Fibroblast of lung (primary cell): Measurements from ENCODE around the gene MCM6. TPM values are rescaled to one million over a fixed set of nuclear protein-coding genes. Genes with fewer than 3 reads are reported as not detected.
A peak's percentile ranks its signal among the peaks of the same experiment; 100 is the strongest.

Source experiments
- DNase-seq, 2 donors: peaks; one replicate each; pipeline versions ENCODE4 v3.0.0 to v3.0.0-alpha.2; 2010; ENCODE audit warnings: low read depth in 2 of 2
- H2AFZ ChIP-seq: 2 replicates; pipeline ENCODE4 v1.5.1; 2012; ENCODE audit warnings: low read length, control low read depth, inconsistent platforms
- H3K27ac ChIP-seq: 2 replicates; pipeline ENCODE4 v1.5.1; 2011; ENCODE audit warnings: low read length, control low read depth; ENCODE audit not compliant: insufficient read depth
- H3K27me3 ChIP-seq: 2 replicates; pipeline ENCODE4 v1.5.1; 2011; ENCODE audit warnings: mild to moderate bottlenecking, low read length; ENCODE audit not compliant: control insufficient read depth, insufficient read depth
- H3K36me3 ChIP-seq: 2 replicates; pipeline ENCODE4 v1.5.1; 2011; ENCODE audit warnings: low read length; ENCODE audit not compliant: control insufficient read depth, insufficient read depth
- H3K4me1 ChIP-seq: 2 replicates; pipeline ENCODE4 v1.5.1; 2011; ENCODE audit warnings: low read length; ENCODE audit not compliant: control insufficient read depth, insufficient read depth; ENCODE audit errors: extremely low read depth
- H3K4me2 ChIP-seq: 2 replicates; pipeline ENCODE4 v1.5.1; 2011; ENCODE audit warnings: low read length, control low read depth; ENCODE audit not compliant: insufficient read depth; ENCODE audit errors: extremely low read depth
- H3K4me3 ChIP-seq, 4 experiments: fragments of 200-600 bp in 1 of 4; sonication (generic) in 1 of 4; replicated peaks in 1 of 4; 2 replicates each; pipeline ENCODE4 v1.5.1; 2011 to 2016; ENCODE audit warnings: low read length in 4 of 4, low read depth in 3 of 4, mild to moderate bottlenecking in 3 of 4, control low read depth in 2 of 4, inconsistent platforms in 1 of 4, mixed read lengths in 1 of 4; ENCODE audit not compliant: insufficient read depth in 1 of 4; ENCODE audit errors: control extremely low read depth in 1 of 4
- H3K79me2 ChIP-seq: 2 replicates; pipeline ENCODE4 v1.5.1; 2012; ENCODE audit warnings: mild to moderate bottlenecking, low read length, inconsistent platforms; ENCODE audit not compliant: control insufficient read depth, insufficient read depth
- H3K9ac ChIP-seq: 2 replicates; pipeline ENCODE4 v1.5.1; 2011; ENCODE audit warnings: mild to moderate bottlenecking, low read length, control low read depth; ENCODE audit not compliant: insufficient read depth
- H3K9me3 ChIP-seq: 2 replicates; pipeline ENCODE4 v1.5.1; 2012; ENCODE audit warnings: low read depth, low read length; ENCODE audit not compliant: control insufficient read depth, insufficient read depth
- H4K20me1 ChIP-seq: 2 replicates; pipeline ENCODE4 v1.5.1; 2011; ENCODE audit warnings: low read length; ENCODE audit not compliant: control insufficient read depth, insufficient read depth; ENCODE audit errors: extremely low read depth
- CTCF ChIP-seq, 2 donors: IDR thresholded peaks in 1 of 2; conservative IDR thresholded peaks in 1 of 2; 1 replicate in 1 of 2; 2 replicates in 1 of 2; pipeline ENCODE4 v1.5.1; 2011 to 2012; ENCODE audit warnings: low read length in 2 of 2, control low read depth in 1 of 2, inconsistent platforms in 1 of 2, low read depth in 1 of 2, mild to moderate bottlenecking in 1 of 2
- EZH2 ChIP-seq: IDR thresholded peaks from 2 replicates; pipeline ENCODE4 v1.5.1; 2012; ENCODE audit warnings: low read length, control low read depth, mild to moderate bottlenecking; ENCODE audit errors: missing control alignments
- polyA plus RNA-seq, 2 donors: library from polyadenylated mRNA; depleted of rRNA in 1 of 2; stranded (reverse) in 1 of 2; unstranded in 1 of 2; fragments of >200 nt; gene quantifications; 2 replicates each; pipeline ENCODE4 v1.2.1, GENCODE V29; 2011 to 2012; ENCODE audit warnings: missing spikeins in 1 of 2
- total RNA-seq: library from RNA; depleted of rRNA; stranded (reverse); fragments of >200 nt; gene quantifications from 2 replicates; pipeline ENCODE4 v1.2.1, GENCODE V29; 2014

Gene MCM6
- total and polyA plus RNA-seq, 2 donors (not counting 1 experiment from before 2014, with no cell fraction given), result 11.2 to 36.0 TPM

- no peak for DNase-seq
- H3K9ac ChIP-seq, result no peak overlapping the region
- peaks cover 1% of the 10 kb centered on the region for H3K36me3 ChIP-seq
Observed at GRCh38 chr2:135843671-135844070, 32.6 kb downstream of the MCM6 start.

GRCh38 chr2:135840601-135841000 is 35.6 kb downstream of the MCM6 start:
- Histone ChIP-seq H2AFZ (peak overlapping the region; percentile 68), H3K27me3 (no peaks in the 10 kb centered on the region), H3K79me2 (no peaks in the 10 kb centered on the region), H3K4me3 (peak overlapping the region in 3 of 4 experiments; percentile 28 to 41 (median 31)), H3K4me1 (peaks cover 5% of the 10 kb centered on the region), H4K20me1 (no peaks in the 10 kb centered on the region), H3K9me3 (no peaks in the 10 kb centered on the region), H3K4me2 (peak overlapping the region; percentile 81), H3K36me3 (peaks cover 1% of the 10 kb centered on the region), H3K27ac (peak overlapping the region; percentile 70), H3K9ac (peak overlapping the region; percentile 46)
- TF ChIP-seq CTCF (conservative IDR thresholded peaks at IDR 0.05 in 1 of 2, IDR thresholded peaks at IDR 0.05 in 1 of 2; ENCODE audit: low read depth in 1 of 2, low read length in 2 of 2), result no peak
- no peak for TF ChIP-seq EZH2
- DNase-seq, result peak in 1 of 2 donors; percentile 13

More at GRCh38 chr2:135843671-135844070, 32.6 kb downstream of the MCM6 start:
- TF ChIP-seq EZH2, result no peak
- no peak for TF ChIP-seq CTCF (conservative IDR thresholded peaks at IDR 0.05 in 1 of 2, IDR thresholded peaks at IDR 0.05 in 1 of 2; ENCODE audit: low read depth in 1 of 2, low read length in 2 of 2)
- no peaks in the 10 kb centered on the region for H3K27me3 ChIP-seq
- no peak overlapping the region for H3K27ac ChIP-seq
- no peaks in the 10 kb centered on the region for H3K9me3 ChIP-seq
- H4K20me1 ChIP-seq, result no peaks in the 10 kb centered on the region
- H3K4me1 ChIP-seq, result peaks cover 5% of the 10 kb centered on the region
- no peak overlapping the region for H2AFZ ChIP-seq
- no peak overlapping the region for H3K4me3 ChIP-seq
- no peaks in the 10 kb centered on the region for H3K79me2 ChIP-seq
- H3K4me2 ChIP-seq, result no peak overlapping the region

GRCh38 chr2:135839713-135840112 is 36.5 kb downstream of the MCM6 start:
- Histone ChIP-seq H3K9ac (no peak overlapping the region), H3K4me2 (peak overlapping the region; percentile 45), H3K79me2 (no peaks in the 10 kb centered on the region), H2AFZ (no peak overlapping the region), H3K4me1 (peaks cover 5% of the 10 kb centered on the region), H4K20me1 (no peaks in the 10 kb centered on the region), H3K27me3 (no peaks in the 10 kb centered on the region), H3K27ac (no peak overlapping the region), H3K36me3 (peaks cover 1% of the 10 kb centered on the region), H3K9me3 (no peaks in the 10 kb centered on the region), H3K4me3 (no peak overlapping the region)
- no peak for TF ChIP-seq EZH2
- no peak for TF ChIP-seq CTCF (conservative IDR thresholded peaks at IDR 0.05 in 1 of 2, IDR thresholded peaks at IDR 0.05 in 1 of 2; ENCODE audit: low read depth in 1 of 2, low read length in 2 of 2)
- DNase-seq, result peak; percentile 75 to 78
